PC-9 (cell line): ENCODE data around the gene TMEM200C. TPM values are rescaled to one million over a fixed set of nuclear protein-coding genes. Genes with fewer than 3 reads are reported as not detected.

Experiments
- BruUV-seq: library from RNA; stranded (reverse); fragments of 400-500 nt; replicated peaks from 2 replicates; lab custom pipeline; 2021; lab: Mats Ljungman, UMichigan
- CTCF ChIA-PET: fragments of 300-600 bp; sonication (Branson Sonifier 250); formaldehyde crosslinking; loops from one replicate; lab custom pipeline; 2022; ENCODE audit warnings: antibody characterized with exemption; lab: Charles Lee
- POLR2A ChIA-PET: fragments of 300-600 bp; sonication (Branson Sonifier 250); formaldehyde crosslinking; loops from one replicate; lab custom pipeline; 2022; ENCODE audit warnings: antibody characterized with exemption; ENCODE audit not compliant: unreplicated experiment; lab: Charles Lee
- DNase-seq, 2 experiments: peaks; one replicate each; pipeline versions ENCODE4 v3.0.0 to v3.0.0-alpha.2; 2015 to 2022; ENCODE audit warnings: mixed read lengths in 1 of 2
- H2AFZ ChIP-seq: fragments of 200-600 bp; sonication (generic); 2 replicates; pipeline ENCODE4 v1.8.1; 2017; ENCODE audit warnings: antibody characterized with exemption
- H3F3A ChIP-seq: fragments of 200-600 bp; sonication (generic); 2 replicates; pipeline ENCODE4 v1.8.1; 2017; ENCODE audit warnings: antibody characterized with exemption, mild to moderate bottlenecking, low read depth; ENCODE audit not compliant: insufficient read depth
- H3K27ac ChIP-seq: fragments of 200-600 bp; sonication (generic); 2 replicates; pipeline ENCODE4 v1.6.1; 2016; ENCODE audit warnings: mixed run types
- H3K27me3 ChIP-seq: fragments of 200-600 bp; sonication (generic); 2 replicates; pipeline ENCODE4 v1.6.1; 2016; ENCODE audit warnings: low read depth, mixed run types; ENCODE audit not compliant: insufficient read depth
- H3K36me3 ChIP-seq: fragments of 200-600 bp; sonication (generic); 2 replicates; pipeline ENCODE4 v1.6.1; 2016; ENCODE audit warnings: low read depth, mixed run types
- H3K4me1 ChIP-seq: fragments of 200-600 bp; sonication (generic); replicated peaks from 2 replicates; pipeline ENCODE4 v1.6.1; 2016; ENCODE audit warnings: mixed run types; ENCODE audit not compliant: insufficient read depth
- H3K4me2 ChIP-seq: fragments of 200-600 bp; sonication (generic); 2 replicates; pipeline ENCODE4 v1.6.1; 2017; ENCODE audit warnings: mixed run types
- H3K4me3 ChIP-seq: fragments of 200-600 bp; sonication (generic); 2 replicates; pipeline ENCODE4 v1.6.1; 2016; ENCODE audit warnings: mixed run types
- H3K79me2 ChIP-seq: fragments of 200-600 bp; sonication (generic); 2 replicates; pipeline ENCODE4 v1.6.1; 2017; ENCODE audit warnings: low read depth, mixed run types
- H3K9me2 ChIP-seq: fragments of 200-600 bp; sonication (generic); 2 replicates; pipeline ENCODE4 v1.8.1; 2017; ENCODE audit warnings: mild to moderate bottlenecking; ENCODE audit not compliant: insufficient read depth
- H3K9me3 ChIP-seq: fragments of 200-600 bp; sonication (generic); 2 replicates; pipeline ENCODE4 v1.8.1; 2016; ENCODE audit warnings: low read depth; ENCODE audit not compliant: insufficient read depth
- H4K20me1 ChIP-seq: fragments of 200-600 bp; sonication (generic); 2 replicates; pipeline ENCODE4 v1.8.1; 2017; ENCODE audit not compliant: insufficient read depth
- CTCF ChIP-seq: fragments of 200-600 bp; sonication (generic); conservative IDR thresholded peaks from 2 replicates; pipeline ENCODE4 v1.6.1; 2017; ENCODE audit warnings: mixed run types, antibody characterized with exemption, mild to moderate bottlenecking, moderate library complexity
- EZH2 ChIP-seq: fragments of 200-600 bp; sonication (generic); IDR thresholded peaks from 2 replicates; pipeline ENCODE4 v1.8.0; 2017; ENCODE audit warnings: antibody characterized with exemption, low read depth
- intact Hi-C: fragments of 100-400 bp; cut with micrococcal nuclease; formaldehyde crosslinking; loops from one replicate; pipeline ENCODE4 v1.10.0; 2022; ENCODE audit not compliant: unreplicated experiment
- total RNA-seq: library from RNA; stranded (reverse); gene quantifications from 2 replicates; pipeline ENCODE4 v1.2.3, GENCODE V29; 2021

Gene TMEM200C
- total RNA-seq, 1 experiment from 2014 or later, result not detected

GRCh38 chr18:5893956-5894610 lies 1.2 kb downstream of the TMEM200C start:
- CTCF ChIA-PET, result no interaction called here
- BruUV-seq, result no TSS peak
- Histone ChIP-seq H3K27ac (no peak overlapping the region), H3K4me3 (no peak overlapping the region), H2AFZ (no peak overlapping the region), H4K20me1 (no peaks in the 10 kb centered on the region), H3K27me3 (no peaks in the 10 kb centered on the region), H3K4me1 (no peaks in the 10 kb centered on the region), H3K9me3 (no peaks in the 10 kb centered on the region), H3F3A (no peaks in the 10 kb centered on the region), H3K9me2 (no peaks in the 10 kb centered on the region), H3K4me2 (no peak overlapping the region), H3K36me3 (no peaks in the 10 kb centered on the region), H3K79me2 (no peaks in the 10 kb centered on the region)
- TF ChIP-seq CTCF, result no peak
- TF ChIP-seq EZH2, result no peak
- intact Hi-C loops, result no loop called here
- no peak for DNase-seq
- POLR2A ChIA-PET, result no interaction called here

GRCh38 chr18:5892823-5893431 lies 2.4 kb downstream of the TMEM200C start:
- ChIA-PET POLR2A (no interaction called here), CTCF (no interaction called here)
- intact Hi-C loops, result no loop called here
- Histone ChIP-seq H3K27me3 (no peaks in the 10 kb centered on the region), H3K9me2 (no peaks in the 10 kb centered on the region), H3K4me1 (no peaks in the 10 kb centered on the region), H3F3A (no peaks in the 10 kb centered on the region), H3K9me3 (no peaks in the 10 kb centered on the region), H2AFZ (no peak overlapping the region), H3K4me2 (no peak overlapping the region), H3K79me2 (no peaks in the 10 kb centered on the region), H3K36me3 (no peaks in the 10 kb centered on the region), H3K4me3 (no peak overlapping the region), H3K27ac (no peak overlapping the region), H4K20me1 (no peaks in the 10 kb centered on the region)
- TF ChIP-seq CTCF (no peak), EZH2 (no peak)
- no TSS peak for BruUV-seq
- DNase-seq, result no peak

- no peaks in the 10 kb centered on the region for H4K20me1 ChIP-seq
- H3K4me1 ChIP-seq, result no peaks in the 10 kb centered on the region
- no peaks in the 10 kb centered on the region for H3K79me2 ChIP-seq
- no peak for DNase-seq
- ChIA-PET CTCF (no interaction called here), POLR2A (no interaction called here)
- H2AFZ ChIP-seq, result no peak overlapping the region
- no peaks in the 10 kb centered on the region for H3K9me2 ChIP-seq
- no peak for TF ChIP-seq CTCF
- TF ChIP-seq EZH2, result no peak
- no TSS peak for BruUV-seq
- no peak overlapping the region for H3K4me2 ChIP-seq
- no peaks in the 10 kb centered on the region for H3K9me3 ChIP-seq
- no peaks in the 10 kb centered on the region for H3F3A ChIP-seq
- H3K4me3 ChIP-seq, result no peak overlapping the region
- no peaks in the 10 kb centered on the region for H3K27me3 ChIP-seq
- no peak overlapping the region for H3K27ac ChIP-seq
- intact Hi-C loops, result no loop called here
- H3K36me3 ChIP-seq, result no peaks in the 10 kb centered on the region
These were observed 3.5 kb downstream of the TMEM200C start for GRCh38 chr18:5891854-5892215.
